HepG2 (cell line): ENCODE results near the gene ZNF683. TPM values are rescaled to one million over a fixed set of nuclear protein-coding genes. Genes with fewer than 3 reads are reported as not detected.

Experiments used
- polyA plus RNA-seq, 8 experiments: library from polyadenylated mRNA; depleted of rRNA in 3 of 8; stranded (reverse) in 7 of 8; unstranded in 1 of 8; fragments of >200 nt; fragmentation: Illumina TruSeq in 4 of 8; extraction: Trizol in 4 of 8; gene quantifications; 2 replicates each; pipeline versions ENCODE4 v1.2.1 to v1.2.3, GENCODE V29; 2011 to 2016; ENCODE audit warnings: low read depth in 4 of 8, missing spikeins in 1 of 8, mixed read lengths in 1 of 8; ENCODE audit not compliant: insufficient read depth in 1 of 8
- total RNA-seq, 5 experiments: library from RNA; depleted of rRNA; stranded (reverse); fragments of >200 nt; fragmentation: Illumina TruSeq; extraction: Trizol; gene quantifications; 2 replicates each; pipeline ENCODE4 v1.2.3, GENCODE V29; 2016; ENCODE audit warnings: low read depth in 1 of 5

Gene ZNF683
- total and polyA plus RNA-seq, 2 of the 13 experiments (the other 11 are each of a cell fraction or from before 2014, with no cell fraction given): not detected

Other genes with a start within 250 kb of the ZNF683 start
- not detected in 2 replicates for gene FAM110D, start 213.7 kb downstream of the ZNF683 start, total RNA-seq (2016; rRNA removed; fragmentation: Illumina TruSeq; extraction: Trizol)
- not detected in 2 replicates for gene FAM110D, start 213.7 kb downstream of the ZNF683 start, polyA plus RNA-seq (2011; rRNA removed)
- not detected in 2 replicates for gene C1orf232, start 203.8 kb downstream of the ZNF683 start, total RNA-seq (2016; rRNA removed; fragmentation: Illumina TruSeq; extraction: Trizol)
- gene C1orf232, start 203.8 kb downstream of the ZNF683 start, polyA plus RNA-seq (2011; rRNA removed): not detected in 2 replicates
- 55.8 and 59.3 TPM in 2 replicates for gene ZNF593, start 202.8 kb downstream of the ZNF683 start, total RNA-seq (2016; rRNA removed; fragmentation: Illumina TruSeq; extraction: Trizol)
- 37.3 and 43.0 TPM in 2 replicates for gene ZNF593, start 202.8 kb downstream of the ZNF683 start, polyA plus RNA-seq (2011; rRNA removed)
- gene ZNF593OS, start 200.9 kb downstream of the ZNF683 start, total RNA-seq (2016; rRNA removed; fragmentation: Illumina TruSeq; extraction: Trizol): not detected in 2 replicates
- not detected in 2 replicates for gene ZNF593OS, start 200.9 kb downstream of the ZNF683 start, polyA plus RNA-seq (2011; rRNA removed)
- gene CNKSR1, start 195.3 kb downstream of the ZNF683 start, total RNA-seq (2016; rRNA removed; fragmentation: Illumina TruSeq; extraction: Trizol): 1.5 and 3.4 TPM in 2 replicates
- 8.9 and 9.7 TPM in 2 replicates for gene CNKSR1, start 195.3 kb downstream of the ZNF683 start, polyA plus RNA-seq (2011; rRNA removed)
- gene CATSPER4, start 182.1 kb downstream of the ZNF683 start, total RNA-seq (2016; rRNA removed; fragmentation: Illumina TruSeq; extraction: Trizol): not detected in 2 replicates
- gene CATSPER4, start 182.1 kb downstream of the ZNF683 start, polyA plus RNA-seq (2011; rRNA removed): not detected in 2 replicates
- gene CEP85, start 138.6 kb downstream of the ZNF683 start, total RNA-seq (2016; rRNA removed; fragmentation: Illumina TruSeq; extraction: Trizol): 22.4 and 26.7 TPM in 2 replicates
- 16.1 and 16.9 TPM in 2 replicates for gene CEP85, start 138.6 kb downstream of the ZNF683 start, polyA plus RNA-seq (2011; rRNA removed)
- 12.2 and 13.4 TPM in 2 replicates for gene SH3BGRL3, start 92.7 kb downstream of the ZNF683 start, total RNA-seq (2016; rRNA removed; fragmentation: Illumina TruSeq; extraction: Trizol)
- 11.4 and 11.5 TPM in 2 replicates for gene SH3BGRL3, start 92.7 kb downstream of the ZNF683 start, polyA plus RNA-seq (2011; rRNA removed)
- 3.2 and 9.3 TPM in 2 replicates for gene UBXN11, start 66.1 kb downstream of the ZNF683 start, total RNA-seq (2016; rRNA removed; fragmentation: Illumina TruSeq; extraction: Trizol)
- 10.3 and 10.4 TPM in 2 replicates for gene UBXN11, start 66.1 kb downstream of the ZNF683 start, polyA plus RNA-seq (2011; rRNA removed)
- not detected in 2 replicates for gene CD52, start 54.8 kb downstream of the ZNF683 start, total RNA-seq (2016; rRNA removed; fragmentation: Illumina TruSeq; extraction: Trizol)
- gene CD52, start 54.8 kb downstream of the ZNF683 start, polyA plus RNA-seq (2011; rRNA removed): 0.32 and 0.93 TPM in 2 replicates
- gene CRYBG2, start 18.6 kb downstream of the ZNF683 start, total RNA-seq (2016; rRNA removed; fragmentation: Illumina TruSeq; extraction: Trizol): 0.39 and 1.3 TPM in 2 replicates
- 2.9 and 4.7 TPM in 2 replicates for gene CRYBG2, start 18.6 kb downstream of the ZNF683 start, polyA plus RNA-seq (2011; rRNA removed)
- gene LIN28A, start 38.1 kb upstream of the ZNF683 start, total RNA-seq (2016; rRNA removed; fragmentation: Illumina TruSeq; extraction: Trizol): 0.04 TPM in 1 of 2 replicates, not detected in the other
- gene LIN28A, start 38.1 kb upstream of the ZNF683 start, polyA plus RNA-seq (2011; rRNA removed): 0.01 TPM in 1 of 2 replicates, not detected in the other
- gene DHDDS, start 59.6 kb upstream of the ZNF683 start, total RNA-seq (2016; rRNA removed; fragmentation: Illumina TruSeq; extraction: Trizol): 26.5 and 28.3 TPM in 2 replicates
- gene DHDDS, start 59.6 kb upstream of the ZNF683 start, polyA plus RNA-seq (2011; rRNA removed): 18.3 and 18.9 TPM in 2 replicates
- gene HMGN2, start 99.7 kb upstream of the ZNF683 start, total RNA-seq (2016; rRNA removed; fragmentation: Illumina TruSeq; extraction: Trizol): 343 and 366 TPM in 2 replicates
- gene HMGN2, start 99.7 kb upstream of the ZNF683 start, polyA plus RNA-seq (2011; rRNA removed): 40.5 and 63.4 TPM in 2 replicates
- gene RPS6KA1, start 157.0 kb upstream of the ZNF683 start, total RNA-seq (2016; rRNA removed; fragmentation: Illumina TruSeq; extraction: Trizol): 24.0 and 24.2 TPM in 2 replicates
- gene RPS6KA1, start 157.0 kb upstream of the ZNF683 start, polyA plus RNA-seq (2011; rRNA removed): 19.6 and 22.1 TPM in 2 replicates